KMS-11 (cell line): ENCODE measurements around the gene STARD13.

Experiments
- H2AFZ ChIP-seq: fragments of 200-600 bp; sonication (generic); 2 replicates; pipeline ENCODE4 v1.6.1; 2016; ENCODE audit warnings: antibody characterized with exemption, mixed run types, low read depth
- H3K27ac ChIP-seq: fragments of 200-600 bp; sonication (generic); 2 replicates; pipeline ENCODE4 v1.6.1; 2016; ENCODE audit warnings: mild to moderate bottlenecking, mixed run types
- H3K27me3 ChIP-seq: fragments of 200-600 bp; sonication (generic); 2 replicates; pipeline ENCODE4 v1.6.1; 2017; ENCODE audit warnings: mild to moderate bottlenecking, low read depth, mixed run types, moderate library complexity; ENCODE audit not compliant: insufficient read depth
- H3K36me3 ChIP-seq: fragments of 200-600 bp; sonication (generic); 2 replicates; pipeline ENCODE4 v1.6.1; 2017; ENCODE audit warnings: mild to moderate bottlenecking, mixed run types; ENCODE audit not compliant: insufficient read depth
- H3K4me1 ChIP-seq: fragments of 200-600 bp; sonication (generic); 2 replicates; pipeline ENCODE4 v1.6.1; 2016; ENCODE audit warnings: mild to moderate bottlenecking, low read depth, mixed run types; ENCODE audit not compliant: poor library complexity, severe bottlenecking
- H3K4me2 ChIP-seq: fragments of 200-600 bp; sonication (generic); 2 replicates; pipeline ENCODE4 v1.7.0; 2016; ENCODE audit warnings: mild to moderate bottlenecking, mixed run types
- H3K4me3 ChIP-seq: fragments of 200-600 bp; sonication (generic); IDR thresholded peaks from 2 replicates; pipeline ENCODE4 v1.6.1; 2017; ENCODE audit warnings: low read depth, low read length, mixed read lengths; ENCODE audit not compliant: insufficient read depth
- H3K79me2 ChIP-seq: fragments of 200-600 bp; sonication (generic); 2 replicates; pipeline ENCODE4 v1.6.1; 2016; ENCODE audit warnings: low read depth, mixed run types; ENCODE audit not compliant: insufficient read depth
- H3K9ac ChIP-seq: fragments of 200-600 bp; sonication (generic); 2 replicates; pipeline ENCODE4 v1.6.1; 2016; ENCODE audit warnings: mild to moderate bottlenecking, mixed run types
- H4K20me1 ChIP-seq: fragments of 200-600 bp; sonication (generic); 2 replicates; pipeline ENCODE4 v1.6.1; 2016; ENCODE audit warnings: mild to moderate bottlenecking, mixed run types; ENCODE audit not compliant: insufficient read depth
- TF ChIP-seq, protein P1 (sequence below): fragments of 200-600 bp; sonication (generic); conservative IDR thresholded peaks from 2 replicates; pipeline ENCODE4 v1.6.1; 2017; ENCODE audit warnings: low read depth, mild to moderate bottlenecking, antibody characterized with exemption, low read length, moderate library complexity, mixed read lengths

The STARD13 gene

DNA sequence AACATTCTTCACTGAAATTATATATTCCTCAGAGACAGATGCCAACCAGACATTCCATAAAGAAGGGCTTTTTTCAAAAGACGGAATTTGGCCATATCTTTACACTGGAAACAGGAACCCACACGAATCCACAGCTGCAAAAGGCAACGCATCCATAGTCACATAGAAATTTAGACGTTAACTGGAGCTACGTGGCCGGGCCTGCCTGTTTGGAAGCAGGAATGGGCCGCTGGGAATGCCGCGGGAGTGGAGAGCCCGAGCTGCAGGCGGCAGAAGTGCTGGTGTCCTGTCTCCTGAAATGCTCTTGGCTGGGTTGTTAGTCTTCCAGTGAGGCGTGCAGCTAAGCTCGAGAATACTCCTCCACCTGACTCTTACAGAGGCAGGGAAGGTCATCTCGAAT, 147.1 kb downstream of the STARD13 start:
- Histone ChIP-seq H2AFZ (no peak overlapping the region), H3K36me3 (no peaks in the 10 kb centered on the region), H4K20me1 (no peaks in the 10 kb centered on the region), H3K27me3 (no peaks in the 10 kb centered on the region), H3K27ac (no peak overlapping the region), H3K79me2 (no peaks in the 10 kb centered on the region), H3K4me1 (peaks cover 23% of the 10 kb centered on the region), H3K9ac (no peak overlapping the region), H3K4me3 (no peak overlapping the region), H3K4me2 (no peak overlapping the region)
- TF ChIP-seq, protein P1, sequence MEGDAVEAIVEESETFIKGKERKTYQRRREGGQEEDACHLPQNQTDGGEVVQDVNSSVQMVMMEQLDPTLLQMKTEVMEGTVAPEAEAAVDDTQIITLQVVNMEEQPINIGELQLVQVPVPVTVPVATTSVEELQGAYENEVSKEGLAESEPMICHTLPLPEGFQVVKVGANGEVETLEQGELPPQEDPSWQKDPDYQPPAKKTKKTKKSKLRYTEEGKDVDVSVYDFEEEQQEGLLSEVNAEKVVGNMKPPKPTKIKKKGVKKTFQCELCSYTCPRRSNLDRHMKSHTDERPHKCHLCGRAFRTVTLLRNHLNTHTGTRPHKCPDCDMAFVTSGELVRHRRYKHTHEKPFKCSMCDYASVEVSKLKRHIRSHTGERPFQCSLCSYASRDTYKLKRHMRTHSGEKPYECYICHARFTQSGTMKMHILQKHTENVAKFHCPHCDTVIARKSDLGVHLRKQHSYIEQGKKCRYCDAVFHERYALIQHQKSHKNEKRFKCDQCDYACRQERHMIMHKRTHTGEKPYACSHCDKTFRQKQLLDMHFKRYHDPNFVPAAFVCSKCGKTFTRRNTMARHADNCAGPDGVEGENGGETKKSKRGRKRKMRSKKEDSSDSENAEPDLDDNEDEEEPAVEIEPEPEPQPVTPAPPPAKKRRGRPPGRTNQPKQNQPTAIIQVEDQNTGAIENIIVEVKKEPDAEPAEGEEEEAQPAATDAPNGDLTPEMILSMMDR = no peak

DNA sequence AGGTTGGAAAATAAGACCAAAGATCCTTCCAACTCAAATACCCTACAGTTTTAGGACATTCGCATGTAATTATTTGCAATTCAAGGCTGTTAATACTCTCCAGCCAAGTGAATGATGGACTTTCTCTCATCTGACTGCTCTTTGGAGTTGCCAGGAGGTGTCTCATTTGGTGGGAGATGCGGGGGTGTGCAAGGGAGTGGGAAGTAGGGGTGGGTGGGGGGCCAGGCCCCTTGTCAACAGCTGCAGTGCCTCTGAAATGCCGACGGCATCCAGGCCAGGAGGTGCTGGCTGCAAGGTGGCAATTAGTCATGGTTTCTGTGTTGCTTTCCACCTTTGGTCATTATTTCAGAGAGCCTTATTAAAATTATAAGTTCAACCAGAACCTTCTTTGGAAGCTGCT, 147.8 kb downstream of the STARD13 start:
- Histone ChIP-seq H3K79me2 (no peaks in the 10 kb centered on the region), H3K9ac (no peak overlapping the region), H3K4me3 (no peak overlapping the region), H3K27me3 (no peaks in the 10 kb centered on the region), H3K36me3 (no peaks in the 10 kb centered on the region), H3K27ac (no peak overlapping the region), H3K4me2 (no peak overlapping the region), H2AFZ (no peak overlapping the region), H4K20me1 (no peaks in the 10 kb centered on the region), H3K4me1 (peaks cover 17% of the 10 kb centered on the region)
- TF ChIP-seq, protein P1 = no peak

DNA sequence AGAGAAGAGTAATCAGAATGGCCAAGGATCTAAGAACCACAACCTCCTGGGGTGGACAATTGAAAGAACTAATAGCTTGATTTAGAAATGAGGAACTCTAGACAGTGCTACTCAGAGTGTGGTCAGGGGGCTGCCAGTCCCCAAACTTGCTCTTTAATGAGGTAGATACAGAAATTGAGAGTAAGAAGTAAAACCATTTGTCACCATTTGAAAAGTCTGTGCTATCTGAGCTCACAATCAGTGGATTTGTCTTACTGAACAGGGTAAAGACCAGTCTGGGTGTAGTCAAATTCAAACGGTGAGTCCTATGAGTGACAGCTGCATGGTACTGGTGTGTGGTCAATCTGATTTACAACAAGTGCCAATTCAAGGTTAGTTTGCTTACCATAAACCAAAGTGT, 150.5 kb downstream of the STARD13 start:
- no peak overlapping the region for H3K27ac ChIP-seq
- no peak overlapping the region for H2AFZ ChIP-seq
- H3K27me3 ChIP-seq = no peaks in the 10 kb centered on the region
- no peak overlapping the region for H3K4me3 ChIP-seq
- no peaks in the 10 kb centered on the region for H3K36me3 ChIP-seq
- H3K9ac ChIP-seq = no peak overlapping the region
- TF ChIP-seq, protein P1 = no peak
- H3K4me1 ChIP-seq = peaks cover 17% of the 10 kb centered on the region
- H3K79me2 ChIP-seq = no peaks in the 10 kb centered on the region
- no peak overlapping the region for H3K4me2 ChIP-seq
- H4K20me1 ChIP-seq = no peaks in the 10 kb centered on the region

DNA sequence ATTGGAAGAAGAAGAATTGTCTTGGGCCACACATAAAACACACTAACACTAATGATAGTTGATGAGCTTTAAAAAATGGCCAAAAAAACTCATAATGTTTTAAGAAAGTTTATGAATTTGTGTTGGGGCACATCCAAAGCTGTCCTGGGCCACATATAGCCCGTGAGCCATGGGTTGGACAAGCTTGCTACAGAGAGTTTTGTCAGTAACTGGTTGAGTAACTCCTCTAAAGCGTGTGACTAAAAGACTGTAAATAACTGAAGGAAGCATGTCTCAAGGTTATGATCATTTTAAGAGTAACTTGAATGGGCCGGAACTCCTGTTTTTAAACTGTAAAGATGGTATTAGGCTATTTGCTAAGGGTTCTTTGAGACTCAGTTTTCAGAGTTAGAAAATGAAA, 151.3 kb downstream of the STARD13 start:
- no peaks in the 10 kb centered on the region for H3K27me3 ChIP-seq
- no peak overlapping the region for H3K4me3 ChIP-seq
- H3K4me1 ChIP-seq = peaks cover 8% of the 10 kb centered on the region
- TF ChIP-seq, protein P1 = no peak
- H3K9ac ChIP-seq = no peak overlapping the region
- no peaks in the 10 kb centered on the region for H3K79me2 ChIP-seq
- H3K4me2 ChIP-seq = no peak overlapping the region
- H3K27ac ChIP-seq = no peak overlapping the region
- H2AFZ ChIP-seq = no peak overlapping the region
- no peaks in the 10 kb centered on the region for H3K36me3 ChIP-seq
- H4K20me1 ChIP-seq = no peaks in the 10 kb centered on the region
